Activated T-cell treated with anti-CD3 and anti-CD28 coated beads, Interleukin-2, amount 50 U/mL, for 48 hours (primary cell): Measurements from ENCODE around the gene FTCD.
"Not testable (repeated sequence)": the region's sequence is repeated elsewhere in the genome, so short reads cannot be mapped to it uniquely, and the experiment has no call there.

Experiments
- DNase-seq, 2 experiments: peaks; one replicate each; pipeline ENCODE4 v3.0.0-alpha.2; 2020

Gene FTCD

GRCh38 chr21:46155514-46156377 is at the start of gene FTCD:
Gene FTCD (minus strand): TSS chr21:46155579. CDS start chr21:46155523, 56 bp downstream.
- DNase-seq, result peak in 1 of 2 experiments; percentile 12

- no peak for DNase-seq
Observed at GRCh38 chr21:46205166-46205565, 49.8 kb upstream of the FTCD start.

GRCh38 chr21:46203203-46203600 is 47.8 kb upstream of the FTCD start:
- no peak for DNase-seq

GRCh38 chr21:46202592-46203202 is 47.3 kb upstream of the FTCD start:
- DNase-seq, result no peak

GRCh38 chr21:46200877-46201803 is 45.8 kb upstream of the FTCD start:
- not testable (repeated sequence) for DNase-seq

GRCh38 chr21:46199436-46200373 is 44.3 kb upstream of the FTCD start:
- DNase-seq, result no peak

- DNase-seq, result no peak
Observed at GRCh38 chr21:46196733-46197132, 41.4 kb upstream of the FTCD start.

- DNase-seq, result peak in 1 of 2 experiments; percentile 5
Observed at GRCh38 chr21:46195595-46196195, 40.3 kb upstream of the FTCD start.

GRCh38 chr21:46194374-46195334 is 39.3 kb upstream of the FTCD start:
- peak in 1 of 2 experiments; percentile 13 for DNase-seq

- DNase-seq, result peak in 1 of 2 experiments; percentile 0
Observed at GRCh38 chr21:46193829-46194373, 38.5 kb upstream of the FTCD start.

- DNase-seq, result no peak
Observed at GRCh38 chr21:46191686-46192575, 36.6 kb upstream of the FTCD start.

GRCh38 chr21:46191257-46191685 is 35.9 kb upstream of the FTCD start:
- DNase-seq, result peak in 1 of 2 experiments; percentile 8

- DNase-seq, result peak in 1 of 2 experiments; percentile 2
Observed at GRCh38 chr21:46190491-46191131, 35.2 kb upstream of the FTCD start.

GRCh38 chr21:46189959-46190490 is 34.6 kb upstream of the FTCD start:
- peak in 1 of 2 experiments; percentile 5 for DNase-seq

GRCh38 chr21:46189213-46189958 is 34.0 kb upstream of the FTCD start:
- DNase-seq, result no peak

- peak in 1 of 2 experiments; percentile 14 for DNase-seq
Observed at GRCh38 chr21:46188226-46189212, 33.1 kb upstream of the FTCD start.
